GM19468 (cell line): ENCODE measurements around the gene TMPRSS4.

ENCODE experiments used
- ATAC-seq: cut with Tn5 transposase; IDR thresholded peaks from one replicate; pipeline ENCODE4 v1.9.1; 2021; ENCODE audit warnings: mild to moderate bottlenecking, moderate library complexity, moderate number of reproducible peaks; ENCODE audit not compliant: unreplicated experiment; ENCODE audit errors: extremely low read depth

TMPRSS4 gene, protein sequence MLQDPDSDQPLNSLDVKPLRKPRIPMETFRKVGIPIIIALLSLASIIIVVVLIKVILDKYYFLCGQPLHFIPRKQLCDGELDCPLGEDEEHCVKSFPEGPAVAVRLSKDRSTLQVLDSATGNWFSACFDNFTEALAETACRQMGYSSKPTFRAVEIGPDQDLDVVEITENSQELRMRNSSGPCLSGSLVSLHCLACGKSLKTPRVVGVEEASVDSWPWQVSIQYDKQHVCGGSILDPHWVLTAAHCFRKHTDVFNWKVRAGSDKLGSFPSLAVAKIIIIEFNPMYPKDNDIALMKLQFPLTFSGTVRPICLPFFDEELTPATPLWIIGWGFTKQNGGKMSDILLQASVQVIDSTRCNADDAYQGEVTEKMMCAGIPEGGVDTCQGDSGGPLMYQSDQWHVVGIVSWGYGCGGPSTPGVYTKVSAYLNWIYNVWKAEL

DNA sequence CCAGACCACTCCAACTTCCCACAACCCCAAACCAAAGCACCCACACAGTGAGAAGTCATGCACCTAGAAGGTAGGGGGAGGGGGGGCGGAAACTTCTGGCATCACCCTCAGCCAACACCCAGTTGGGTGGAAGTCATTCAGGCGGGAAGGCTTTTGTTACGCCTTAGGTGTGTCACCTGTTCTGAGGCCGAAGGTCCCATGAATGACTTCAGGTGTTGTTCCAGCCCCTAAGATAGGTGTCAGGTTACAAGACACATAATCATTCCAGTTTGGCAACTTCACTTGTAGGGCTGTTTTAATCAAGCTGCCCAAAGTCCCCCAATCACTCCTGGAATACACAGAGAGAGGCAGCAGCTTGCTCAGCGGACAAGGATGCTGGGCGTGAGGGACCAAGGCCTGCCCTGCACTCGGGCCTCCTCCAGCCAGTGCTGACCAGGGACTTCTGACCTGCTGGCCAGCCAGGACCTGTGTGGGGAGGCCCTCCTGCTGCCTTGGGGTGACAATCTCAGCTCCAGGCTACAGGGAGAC lies at the start of gene TMPRSS4:
Gene TMPRSS4 (plus strand): TSS at position 325 of the 528 bp plus-strand sequence. CDS start 225 bp downstream, outside the sequence.
- ATAC-seq = no peak

DNA sequence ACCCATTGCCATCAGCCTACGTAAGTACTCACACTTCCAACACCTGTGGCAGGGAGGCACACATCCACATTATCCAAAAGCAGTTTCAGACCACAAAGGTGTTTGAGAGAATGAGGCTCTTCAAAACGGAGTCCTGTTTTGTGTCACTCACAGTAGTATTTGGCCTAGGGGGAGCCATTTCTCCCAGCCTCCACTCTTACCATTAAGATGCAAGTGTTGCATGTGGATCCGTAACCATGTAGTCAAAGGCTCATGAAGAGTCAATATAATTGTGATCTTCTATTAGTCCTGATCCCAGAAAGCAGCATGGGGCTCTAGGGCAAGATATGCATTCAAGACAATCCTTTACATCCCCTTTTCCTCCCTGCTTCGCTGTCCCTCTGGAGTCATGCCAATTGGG lies 49.2 kb upstream of the TMPRSS4 start:
- no peak for ATAC-seq

DNA sequence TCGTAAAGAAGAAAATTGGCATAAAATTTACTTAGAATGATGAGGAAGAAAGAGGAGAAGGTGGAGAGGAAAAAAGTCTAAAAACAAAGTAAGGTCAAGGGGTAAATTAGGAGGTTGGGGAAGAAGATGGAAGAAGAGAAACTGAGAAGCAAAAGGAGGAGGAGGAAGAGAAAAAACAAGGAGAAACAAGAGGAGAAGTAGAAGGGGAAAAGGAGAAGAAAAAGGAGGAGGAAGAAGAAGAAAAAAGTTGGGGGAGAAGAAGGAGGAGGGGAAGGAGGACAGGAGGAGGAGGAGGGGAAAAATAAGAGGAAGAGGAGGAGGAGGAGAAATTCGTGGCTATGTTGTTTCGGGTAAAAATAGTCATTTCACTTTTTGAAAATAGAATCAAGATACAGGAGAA lies 48.3 kb upstream of the TMPRSS4 start:
- ATAC-seq = no peak

DNA sequence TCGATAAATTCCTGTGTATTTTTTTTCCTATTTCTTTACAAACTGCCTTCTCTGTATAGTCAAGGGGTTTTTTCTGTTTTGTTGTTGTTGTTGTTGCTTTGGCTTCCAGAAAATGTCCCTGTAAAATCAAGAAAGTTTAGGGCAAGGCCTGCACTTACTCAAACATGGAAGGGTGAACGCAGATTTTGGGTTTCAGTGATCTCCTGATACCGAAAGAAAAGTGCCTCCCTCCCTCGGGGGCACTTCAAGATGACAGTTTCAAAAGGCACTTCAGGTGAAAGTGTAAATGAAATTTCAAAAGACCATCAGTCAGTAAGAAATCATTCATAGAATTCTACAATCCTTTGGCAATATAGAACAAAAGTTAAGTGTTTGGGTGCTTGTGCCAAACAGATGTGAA lies 43.4 kb upstream of the TMPRSS4 start:
- ATAC-seq = no peak

DNA sequence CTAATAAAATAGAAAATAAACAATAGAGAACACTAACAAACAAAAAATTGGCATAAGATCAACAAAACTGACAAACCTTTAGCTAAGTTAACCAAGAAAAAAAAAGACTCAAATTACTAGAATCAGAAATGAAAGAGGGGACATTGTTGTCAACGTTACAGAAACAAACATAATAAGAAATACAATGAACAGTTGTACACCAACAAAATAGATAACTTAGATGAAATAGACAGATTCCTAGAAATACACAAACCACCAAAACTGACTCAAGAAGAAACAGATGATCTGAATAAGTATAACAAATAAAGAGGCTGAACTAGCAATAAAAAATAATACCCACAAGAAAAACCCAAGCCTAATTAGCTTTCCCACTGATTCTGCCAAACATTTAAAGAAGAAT lies 34.7 kb upstream of the TMPRSS4 start:
- no peak for ATAC-seq

DNA sequence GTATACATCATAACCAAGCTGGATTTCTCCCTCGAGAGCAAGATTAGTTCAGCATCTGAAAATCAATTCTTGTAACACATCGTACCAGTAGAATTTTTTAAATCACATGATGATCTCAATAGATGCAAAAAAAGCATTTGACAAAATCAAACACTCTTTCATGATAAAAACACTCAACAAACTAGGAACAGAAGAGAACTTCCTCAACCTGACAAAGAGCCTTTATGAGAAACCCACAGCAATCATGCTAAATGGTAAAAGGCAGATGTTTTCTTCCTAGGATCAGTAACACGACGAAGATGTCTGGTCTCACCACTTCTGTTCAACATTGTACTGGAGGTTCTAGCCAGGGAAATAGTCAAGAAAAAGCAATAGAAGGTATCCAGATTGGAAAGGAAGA lies 34.1 kb upstream of the TMPRSS4 start:
- no peak for ATAC-seq

DNA sequence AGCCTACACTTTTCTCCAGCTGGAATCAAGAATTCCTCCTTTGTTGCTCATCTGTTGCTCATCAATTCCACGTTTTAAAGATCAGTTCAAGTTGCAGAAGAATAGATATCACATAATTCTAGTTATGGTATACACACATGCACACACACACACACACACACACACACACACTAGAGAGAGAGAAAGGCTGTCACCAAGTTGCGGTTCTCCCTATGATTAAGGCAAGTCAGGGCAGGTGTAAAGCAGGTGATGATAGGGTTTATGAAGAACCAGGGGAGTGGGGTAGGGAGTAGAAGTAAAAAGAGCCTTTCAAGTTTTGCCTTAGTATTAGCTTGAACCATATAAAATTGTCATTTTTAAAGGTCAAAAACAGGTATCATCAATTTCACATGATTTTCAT lies 31.7 kb upstream of the TMPRSS4 start:
- no peak for ATAC-seq

DNA sequence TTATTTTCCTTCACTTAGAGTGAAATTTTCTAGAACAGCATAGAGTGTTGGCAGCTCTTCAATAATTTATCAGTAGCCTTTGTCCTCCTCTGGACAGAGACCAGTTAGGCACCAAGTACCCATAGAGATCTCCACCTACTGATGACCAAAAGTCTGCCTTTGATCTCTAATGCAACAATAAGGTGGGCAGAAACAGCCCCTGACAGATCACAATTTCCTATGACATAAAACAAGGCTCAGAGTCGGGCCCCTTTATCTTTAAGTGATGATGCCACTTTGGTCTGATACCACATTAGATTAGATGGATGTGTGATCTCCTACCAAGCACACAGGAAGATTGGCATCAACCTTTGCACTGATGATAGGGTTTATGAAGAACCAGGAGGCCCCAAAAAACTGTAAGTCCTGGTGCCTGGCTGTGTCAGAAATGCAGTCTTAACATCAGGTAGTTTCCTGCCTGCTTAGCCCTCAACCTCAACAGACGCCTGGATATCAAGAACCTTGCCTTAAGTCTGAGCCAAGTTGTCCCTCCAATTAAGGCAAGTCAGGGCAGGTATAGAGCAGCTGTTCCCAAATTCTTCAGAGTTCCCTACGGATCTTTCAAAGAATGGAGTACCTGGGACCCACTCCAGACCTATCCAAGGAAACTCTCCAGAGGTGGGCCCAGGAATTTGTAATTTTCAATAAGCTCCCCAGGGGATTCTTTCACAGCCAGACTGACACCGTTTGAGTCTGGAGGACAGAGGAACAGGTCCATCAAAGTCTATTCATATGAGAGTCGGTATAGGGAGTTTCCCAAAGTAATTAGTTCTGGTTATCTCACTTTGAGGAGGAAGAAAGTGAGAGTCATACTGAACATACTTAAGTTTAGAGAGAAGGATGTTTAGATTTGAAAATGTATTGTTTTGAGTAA lies 30.6 kb upstream of the TMPRSS4 start:
- no peak for ATAC-seq

DNA sequence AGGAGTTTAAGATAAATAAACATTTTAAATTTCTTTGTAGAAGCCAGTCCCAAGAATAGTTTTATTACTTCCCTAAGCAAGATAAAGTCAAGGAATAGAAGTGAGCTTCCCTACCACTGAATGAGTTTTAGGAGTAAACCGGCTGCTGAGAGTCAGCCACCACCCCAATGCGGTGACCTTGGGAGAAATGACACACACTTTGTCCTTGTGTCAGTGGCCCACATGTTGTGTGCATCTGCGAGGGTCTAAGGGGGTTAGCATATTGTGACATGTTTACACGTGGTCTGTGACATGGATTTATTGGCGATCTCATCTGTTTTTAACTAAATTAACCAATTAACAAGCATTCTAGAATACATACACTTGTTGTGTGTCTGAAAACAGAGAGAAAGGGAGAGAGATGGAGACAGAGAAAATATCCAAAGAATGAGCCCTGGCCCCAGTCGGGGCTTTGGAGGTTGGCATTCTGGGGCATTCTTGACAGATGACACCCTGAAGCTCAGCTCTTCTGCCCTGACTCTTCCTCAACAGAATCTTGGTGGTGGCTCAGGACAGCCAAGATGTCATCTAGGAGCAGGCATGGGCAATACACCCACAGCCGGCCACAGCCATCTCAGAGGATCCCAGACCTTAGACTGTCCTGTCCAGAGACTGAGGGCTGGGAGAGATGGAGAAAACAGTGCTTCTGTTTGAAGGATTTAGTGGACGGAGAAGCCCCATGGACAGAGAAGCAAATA lies 29.7 kb upstream of the TMPRSS4 start:
- ATAC-seq = no peak

DNA sequence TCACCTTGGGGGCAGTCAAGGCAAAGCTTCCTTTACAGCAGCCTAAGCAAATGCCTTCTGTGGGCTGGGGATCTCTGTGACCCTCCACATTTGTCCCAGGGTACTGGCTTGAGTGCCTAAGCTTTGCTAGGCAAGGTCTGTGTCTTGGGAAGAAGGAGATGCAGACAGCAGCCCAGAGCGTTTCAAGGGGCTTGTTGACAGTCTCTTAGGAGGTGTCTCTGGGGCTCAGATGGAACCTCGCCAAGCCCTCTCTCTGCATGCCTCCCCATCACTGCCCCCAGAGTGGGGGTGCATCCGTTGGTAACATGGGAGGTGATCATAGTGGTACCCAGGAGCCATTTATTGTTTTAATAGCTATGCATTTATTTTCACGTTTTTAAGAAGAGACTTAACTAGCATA lies 29.1 kb upstream of the TMPRSS4 start:
- no peak for ATAC-seq

DNA sequence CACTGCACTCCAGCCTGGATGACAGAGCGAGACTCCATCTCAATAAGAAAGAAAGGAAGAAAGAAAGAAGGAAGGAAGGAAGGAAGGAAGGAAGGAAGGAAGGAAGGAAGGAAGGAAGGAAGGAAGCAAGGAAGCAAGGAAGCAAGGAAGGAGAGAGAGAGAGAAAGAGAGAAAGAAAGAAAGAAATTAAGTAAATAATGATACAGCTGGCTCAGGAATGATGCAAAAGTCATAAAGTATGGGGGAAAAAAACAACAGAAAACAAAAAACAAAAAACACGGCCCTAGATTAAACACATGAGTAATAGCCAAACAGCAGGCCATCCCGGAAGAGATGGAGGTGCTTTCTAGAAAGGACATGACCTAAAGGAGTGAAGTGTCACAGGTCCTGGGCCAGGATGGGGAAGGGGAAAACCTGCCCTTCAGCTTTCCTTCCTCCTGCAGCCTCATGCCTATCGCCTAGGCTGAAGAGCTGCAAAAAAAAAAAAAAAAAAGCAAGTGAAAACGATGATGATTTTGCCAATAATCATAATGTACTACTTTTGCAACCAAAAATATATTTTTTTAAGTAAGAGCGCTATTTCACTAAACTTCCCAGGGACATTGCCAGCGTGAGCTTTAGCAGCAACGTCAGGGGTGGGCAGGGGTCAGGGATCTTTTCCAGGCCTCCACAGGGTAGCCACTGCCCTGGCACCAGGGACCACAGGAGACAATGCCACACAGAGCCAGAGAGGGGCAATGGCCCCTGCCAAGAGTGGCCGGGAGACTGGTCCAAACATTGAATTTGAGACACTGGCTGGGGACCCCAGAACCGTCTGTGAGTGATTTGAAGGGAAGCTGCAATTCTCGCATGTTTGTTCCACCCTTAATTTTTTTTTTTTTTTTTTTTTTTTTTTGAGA lies 28.2 kb upstream of the TMPRSS4 start:
- ATAC-seq = no peak

DNA sequence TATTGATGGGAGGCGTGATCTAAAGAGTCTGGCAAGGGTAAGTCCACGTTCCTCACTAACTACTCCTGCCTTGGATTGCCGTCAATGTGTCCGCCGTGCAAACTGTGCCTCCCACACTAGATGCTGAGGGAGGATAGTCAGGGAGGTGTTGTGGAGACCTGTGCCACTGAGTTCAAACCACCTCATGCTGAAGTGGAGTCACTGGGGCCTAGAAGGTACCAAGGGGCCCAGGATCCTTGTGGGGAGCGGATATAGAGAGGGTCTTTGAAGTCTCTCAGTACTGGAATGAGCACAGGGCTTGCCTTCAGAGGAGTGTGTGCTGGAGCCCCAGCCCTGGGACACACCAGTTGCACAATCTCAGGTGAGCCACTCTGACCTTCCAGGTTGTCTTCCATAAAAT lies 27.1 kb upstream of the TMPRSS4 start:
- no peak for ATAC-seq

DNA sequence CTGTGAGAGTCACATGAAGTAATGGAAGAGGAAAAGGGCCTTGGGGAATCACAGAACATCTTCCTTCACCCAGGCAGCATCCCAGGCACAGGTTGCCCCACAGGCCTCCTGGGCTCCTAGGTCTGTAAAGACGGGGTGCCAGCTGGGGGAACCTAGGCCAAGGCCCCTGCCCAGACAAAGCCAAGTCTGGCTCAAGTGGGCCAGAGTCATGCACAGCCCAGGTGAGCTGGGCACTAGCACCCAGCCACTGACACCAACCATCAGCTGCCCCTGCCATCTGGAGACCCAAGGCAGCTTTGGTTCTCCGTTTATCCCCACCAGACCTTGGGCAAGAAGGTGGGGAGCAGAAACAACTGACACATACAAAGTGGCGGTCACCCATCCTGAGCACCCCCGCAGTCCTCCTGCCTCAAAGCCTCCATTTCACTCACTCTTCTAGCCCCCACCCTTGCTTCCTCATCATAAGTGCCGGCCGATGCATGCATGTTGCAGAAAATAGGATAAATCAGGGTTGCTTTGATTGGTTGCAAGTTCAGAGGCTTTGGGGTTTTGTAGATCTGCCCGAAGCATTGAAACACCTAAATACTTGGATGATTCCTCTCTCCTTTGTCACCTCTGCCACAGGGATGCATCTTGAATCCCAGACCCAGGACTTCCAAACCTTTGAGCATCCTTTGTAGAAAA lies 26.5 kb upstream of the TMPRSS4 start:
- ATAC-seq = no peak

DNA sequence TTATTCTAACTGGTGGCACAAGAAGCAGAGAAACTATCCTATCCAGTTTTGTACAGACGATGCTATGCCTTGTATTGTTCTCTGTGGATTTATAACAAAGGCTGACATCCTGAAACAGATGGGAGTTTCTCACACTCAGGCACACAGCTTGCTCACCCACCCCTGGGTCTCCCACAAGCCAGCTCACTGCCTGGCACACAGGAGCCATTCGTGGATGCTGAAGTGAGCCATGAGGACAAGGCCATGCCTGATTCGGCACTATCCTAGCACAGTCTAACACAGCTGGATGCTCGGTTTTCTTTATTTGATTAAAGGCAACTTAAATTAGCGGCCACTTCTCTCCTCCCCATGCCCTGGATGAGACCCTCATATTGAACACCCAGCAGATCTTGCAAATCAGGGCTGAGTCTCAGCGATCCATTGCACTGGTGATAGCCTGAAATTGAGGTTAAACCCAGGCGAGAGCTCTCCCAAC lies 25.7 kb upstream of the TMPRSS4 start:
- ATAC-seq = no peak

DNA sequence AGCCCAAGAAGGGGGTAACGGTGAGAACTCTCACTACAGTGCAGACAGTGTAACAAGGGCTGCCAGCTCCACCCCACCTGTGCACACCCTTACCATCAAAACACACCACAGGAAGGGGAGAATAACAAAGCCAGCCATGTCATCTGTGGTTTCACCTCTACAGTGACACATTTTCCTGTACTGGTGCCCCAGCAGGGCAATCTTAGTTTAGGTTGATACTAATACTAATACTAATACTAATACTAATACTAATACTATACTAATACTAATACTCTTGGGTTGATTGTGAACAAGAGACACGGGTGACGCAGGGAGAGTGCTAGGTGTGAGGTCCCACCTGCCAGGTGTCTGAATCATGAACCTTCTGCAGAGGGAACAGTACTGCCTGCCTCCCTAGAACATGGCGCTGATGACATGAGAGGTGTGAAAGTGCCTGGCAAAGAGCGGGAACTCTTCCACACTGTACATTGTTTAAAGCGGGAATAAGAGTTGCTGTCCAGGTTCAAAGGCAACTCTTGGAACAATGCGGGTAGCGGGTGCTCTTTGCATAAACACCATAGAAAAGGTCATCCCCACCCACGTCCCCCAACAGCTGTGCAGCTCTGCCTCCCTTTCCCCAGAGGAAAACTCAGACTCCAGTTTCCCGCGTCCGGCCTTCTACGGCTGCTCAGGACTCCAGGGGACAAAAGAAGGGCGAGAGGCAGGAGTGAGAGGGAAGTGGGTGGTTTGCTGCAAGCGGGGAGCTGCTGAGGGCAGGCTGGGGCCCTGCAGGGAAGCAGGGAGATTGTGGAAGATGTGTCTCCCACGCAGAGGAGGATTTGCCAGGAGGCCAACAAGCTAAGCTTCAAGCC lies 25.0 kb upstream of the TMPRSS4 start:
- no peak for ATAC-seq

DNA sequence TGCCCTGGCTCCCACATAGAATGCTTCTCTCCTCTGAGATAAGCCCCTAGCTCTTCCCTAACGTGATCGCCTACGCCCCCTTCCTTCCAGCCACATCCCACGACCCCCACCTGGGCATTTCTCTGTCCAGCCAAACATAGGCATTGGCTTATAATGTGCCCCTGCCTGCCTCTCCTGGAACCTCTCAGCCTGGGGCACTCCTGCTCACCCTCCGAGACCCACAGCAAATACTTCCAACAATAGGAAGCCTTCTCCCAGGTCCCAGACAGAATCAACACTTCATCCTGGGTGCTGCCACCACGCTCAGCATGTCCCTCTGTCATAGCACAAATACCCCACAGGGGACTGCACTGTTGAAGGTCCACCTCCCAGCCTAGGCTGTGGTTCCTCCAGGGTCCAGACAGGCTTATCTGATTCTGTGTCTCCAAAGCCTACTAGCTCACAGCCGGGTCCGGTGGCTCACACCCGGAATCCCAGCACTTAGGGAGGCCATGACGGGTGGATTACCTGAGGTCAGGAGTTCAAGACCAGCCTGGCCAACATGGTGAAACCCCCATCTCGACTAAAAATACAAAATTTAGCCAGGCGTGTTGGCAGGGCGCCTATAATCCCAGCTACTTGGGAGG lies 24.2 kb upstream of the TMPRSS4 start:
- ATAC-seq = no peak
